ENCODE measurements around the gene FAM32A. TPM values are rescaled to one million over a fixed set of nuclear protein-coding genes. Genes with fewer than 3 reads are reported as not detected.

FAM32A gene
- total RNA-seq, 1 donor = 109 TPM

GRCh38 chr19:16197188-16197621 lies 12.0 kb downstream of the FAM32A start:
- peaks cover 33% of the 10 kb centered on the region for H4K20me1 ChIP-seq (ENCODE audit: insufficient read depth, low read length)
- peaks cover 43% of the 10 kb centered on the region for H3K4me1 ChIP-seq (ENCODE audit: insufficient read depth, low read length)
- H3K4me2 ChIP-seq (ENCODE audit: insufficient read depth, low read length) = peak overlapping the region; percentile 97
- peak; percentile 97 for DNase-seq (ENCODE audit: insufficient read length, low spot score, missing footprints)
- peak overlapping the region; percentile 91 for H3K27ac ChIP-seq (ENCODE audit: low read depth, low read length)
- no peaks in the 10 kb centered on the region for H3K27me3 ChIP-seq (ENCODE audit: insufficient read depth, low read length)
- H3K79me2 ChIP-seq (ENCODE audit: insufficient read depth, low read length) = peaks cover 41% of the 10 kb centered on the region
- peak overlapping the region; percentile 99 for H3K4me3 ChIP-seq (ENCODE audit: insufficient read depth, low read length)
- H3K36me3 ChIP-seq (ENCODE audit: insufficient read depth, low read length) = peaks cover 4% of the 10 kb centered on the region
- TF ChIP-seq, protein P1, sequence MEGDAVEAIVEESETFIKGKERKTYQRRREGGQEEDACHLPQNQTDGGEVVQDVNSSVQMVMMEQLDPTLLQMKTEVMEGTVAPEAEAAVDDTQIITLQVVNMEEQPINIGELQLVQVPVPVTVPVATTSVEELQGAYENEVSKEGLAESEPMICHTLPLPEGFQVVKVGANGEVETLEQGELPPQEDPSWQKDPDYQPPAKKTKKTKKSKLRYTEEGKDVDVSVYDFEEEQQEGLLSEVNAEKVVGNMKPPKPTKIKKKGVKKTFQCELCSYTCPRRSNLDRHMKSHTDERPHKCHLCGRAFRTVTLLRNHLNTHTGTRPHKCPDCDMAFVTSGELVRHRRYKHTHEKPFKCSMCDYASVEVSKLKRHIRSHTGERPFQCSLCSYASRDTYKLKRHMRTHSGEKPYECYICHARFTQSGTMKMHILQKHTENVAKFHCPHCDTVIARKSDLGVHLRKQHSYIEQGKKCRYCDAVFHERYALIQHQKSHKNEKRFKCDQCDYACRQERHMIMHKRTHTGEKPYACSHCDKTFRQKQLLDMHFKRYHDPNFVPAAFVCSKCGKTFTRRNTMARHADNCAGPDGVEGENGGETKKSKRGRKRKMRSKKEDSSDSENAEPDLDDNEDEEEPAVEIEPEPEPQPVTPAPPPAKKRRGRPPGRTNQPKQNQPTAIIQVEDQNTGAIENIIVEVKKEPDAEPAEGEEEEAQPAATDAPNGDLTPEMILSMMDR (IDR thresholded peaks at IDR 0.05; ENCODE audit: extremely low read depth, low read depth, low read length) = no peak
- no peak overlapping the region for H2AFZ ChIP-seq (ENCODE audit: low read length)
- H3K9me3 ChIP-seq (ENCODE audit: low read depth, low read length) = no peaks in the 10 kb centered on the region

DNA sequence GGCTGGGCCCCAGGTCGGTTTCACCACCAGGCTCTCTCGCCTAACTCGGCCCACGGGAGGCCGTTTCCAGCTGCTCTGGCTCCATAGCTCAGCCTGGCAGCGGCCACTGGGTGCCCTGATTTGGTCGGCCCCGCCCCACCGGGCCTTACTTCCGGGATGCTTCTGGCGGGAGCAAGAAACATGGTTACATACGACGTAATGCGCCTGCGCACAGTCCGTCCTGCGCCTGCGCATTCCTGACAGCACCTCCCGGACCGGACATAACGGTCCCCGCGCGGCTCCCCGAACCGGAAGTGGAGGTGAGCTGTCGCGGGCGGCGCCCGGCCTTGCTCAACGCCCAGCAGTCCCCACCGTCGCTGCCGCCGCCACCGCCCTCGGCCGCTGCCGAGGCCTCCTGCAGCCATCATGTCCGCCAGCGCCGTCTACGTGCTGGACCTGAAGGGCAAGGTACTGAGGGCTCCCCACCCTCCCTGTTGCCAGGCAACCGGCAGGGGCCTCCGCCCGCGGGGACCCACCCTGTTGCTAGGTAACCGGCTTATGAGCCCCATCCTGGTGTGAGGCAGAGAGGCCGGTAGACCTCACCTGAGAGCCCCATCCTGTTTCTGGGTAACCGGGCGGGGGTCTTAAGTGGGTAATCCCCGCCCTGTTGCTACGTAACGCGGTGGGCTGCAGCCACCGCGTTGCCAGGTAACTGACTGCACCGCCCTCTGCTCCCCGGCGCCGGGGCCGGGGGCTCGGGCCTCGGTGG lies 12.6 kb downstream of the FAM32A start, which contains the start of gene AP1M1:
Gene AP1M1, plus strand, starts transcription at position 290 of the 748 bp plus-strand sequence. Its CDS starts 116 bp downstream, at position 406.
- H3K9me3 ChIP-seq (ENCODE audit: low read depth, low read length) = no peaks in the 10 kb centered on the region
- H2AFZ ChIP-seq (ENCODE audit: low read length) = peak within 1 kb of the TSS; percentile 63
- H3K4me2 ChIP-seq (ENCODE audit: insufficient read depth, low read length) = peak within 1 kb of the TSS; percentile 97
- TF ChIP-seq, protein P1 (IDR thresholded peaks at IDR 0.05; ENCODE audit: extremely low read depth, low read depth, low read length) = no peak
- H3K27ac ChIP-seq (ENCODE audit: low read depth, low read length) = peak within 1 kb of the TSS; percentile 91
- H3K4me3 ChIP-seq (ENCODE audit: insufficient read depth, low read length) = peak within 1 kb of the TSS; percentile 99
- peaks cover 46% of the 10 kb centered on the region for H3K79me2 ChIP-seq (ENCODE audit: insufficient read depth, low read length)
- peaks cover 39% of the 10 kb centered on the region for H4K20me1 ChIP-seq (ENCODE audit: insufficient read depth, low read length)
- H3K27me3 ChIP-seq (ENCODE audit: insufficient read depth, low read length) = no peaks in the 10 kb centered on the region
- H3K4me1 ChIP-seq (ENCODE audit: insufficient read depth, low read length) = peaks cover 49% of the 10 kb centered on the region
- H3K36me3 ChIP-seq (ENCODE audit: insufficient read depth, low read length) = peaks cover 6% of the 10 kb centered on the region
- peak; percentile 99 for DNase-seq (ENCODE audit: insufficient read length, low spot score, missing footprints)

GRCh38 chr19:16198370-16198651 lies 13.1 kb downstream of the FAM32A start:
- Histone ChIP-seq H3K27me3 (ENCODE audit: insufficient read depth, low read length) (no peaks in the 10 kb centered on the region), H3K79me2 (ENCODE audit: insufficient read depth, low read length) (peaks cover 51% of the 10 kb centered on the region), H3K27ac (ENCODE audit: low read depth, low read length) (peak overlapping the region; percentile 91), H2AFZ (ENCODE audit: low read length) (no peak overlapping the region), H3K4me2 (ENCODE audit: insufficient read depth, low read length) (peak overlapping the region; percentile 97), H3K4me3 (ENCODE audit: insufficient read depth, low read length) (peak overlapping the region; percentile 99), H4K20me1 (ENCODE audit: insufficient read depth, low read length) (peaks cover 44% of the 10 kb centered on the region), H3K4me1 (ENCODE audit: insufficient read depth, low read length) (peaks cover 50% of the 10 kb centered on the region), H3K9me3 (ENCODE audit: low read depth, low read length) (no peaks in the 10 kb centered on the region), H3K36me3 (ENCODE audit: insufficient read depth, low read length) (peaks cover 11% of the 10 kb centered on the region)
- TF ChIP-seq, protein P1 (IDR thresholded peaks at IDR 0.05; ENCODE audit: extremely low read depth, low read depth, low read length) = no peak
- peak; percentile 83 for DNase-seq (ENCODE audit: insufficient read length, low spot score, missing footprints)

- Histone ChIP-seq H3K4me3 (ENCODE audit: insufficient read depth, low read length) (peak overlapping the region; percentile 99), H3K27ac (ENCODE audit: low read depth, low read length) (no peak overlapping the region)
Observed at GRCh38 chr19:16199275-16199932, 14.2 kb downstream of the FAM32A start.

More at GRCh38 chr19:16199275-16199932, 14.2 kb downstream of the FAM32A start:
- Histone ChIP-seq H3K4me1 (ENCODE audit: insufficient read depth, low read length) (peaks cover 50% of the 10 kb centered on the region), H4K20me1 (ENCODE audit: insufficient read depth, low read length) (peaks cover 55% of the 10 kb centered on the region), H3K27me3 (ENCODE audit: insufficient read depth, low read length) (no peaks in the 10 kb centered on the region), H3K9me3 (ENCODE audit: low read depth, low read length) (no peaks in the 10 kb centered on the region), H2AFZ (ENCODE audit: low read length) (no peak overlapping the region), H3K4me2 (ENCODE audit: insufficient read depth, low read length) (peak overlapping the region; percentile 97), H3K79me2 (ENCODE audit: insufficient read depth, low read length) (peaks cover 62% of the 10 kb centered on the region), H3K36me3 (ENCODE audit: insufficient read depth, low read length) (peaks cover 22% of the 10 kb centered on the region)
- TF ChIP-seq, protein P1 (IDR thresholded peaks at IDR 0.05; ENCODE audit: extremely low read depth, low read depth, low read length) = no peak
- peak; percentile 68 for DNase-seq (ENCODE audit: insufficient read length, low spot score, missing footprints)
